Measurements from ENCODE around the gene C1orf226. TPM values are rescaled to one million over a fixed set of nuclear protein-coding genes. Genes with fewer than 3 reads are reported as not detected.

The C1orf226 gene
- total RNA-seq, 1 experiment from 2014 or later = 4.3 TPM

DNA sequence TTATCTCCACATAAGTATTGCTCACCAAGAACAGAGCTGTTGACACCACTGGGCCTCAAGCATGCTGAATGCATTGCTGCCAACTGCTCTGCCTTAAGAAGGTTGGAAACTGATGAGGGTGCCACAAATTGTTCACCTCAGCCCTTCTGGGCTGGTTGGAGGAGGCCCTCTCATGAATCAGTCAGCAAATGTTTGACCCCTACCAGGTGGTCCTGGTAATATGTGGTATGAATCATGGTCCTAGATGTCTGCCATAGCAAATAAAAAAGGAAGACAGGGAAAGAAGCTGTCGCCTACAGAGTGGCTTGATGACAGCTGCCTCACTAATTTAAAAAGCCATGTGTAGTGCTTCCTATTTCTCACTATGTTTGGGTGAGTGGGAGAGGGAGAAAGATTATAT lies 17.0 kb upstream of the C1orf226 start:
- no peak overlapping the region for H2AFZ ChIP-seq (ENCODE audit: low read length)
- CTCF ChIA-PET = no interaction called here

DNA sequence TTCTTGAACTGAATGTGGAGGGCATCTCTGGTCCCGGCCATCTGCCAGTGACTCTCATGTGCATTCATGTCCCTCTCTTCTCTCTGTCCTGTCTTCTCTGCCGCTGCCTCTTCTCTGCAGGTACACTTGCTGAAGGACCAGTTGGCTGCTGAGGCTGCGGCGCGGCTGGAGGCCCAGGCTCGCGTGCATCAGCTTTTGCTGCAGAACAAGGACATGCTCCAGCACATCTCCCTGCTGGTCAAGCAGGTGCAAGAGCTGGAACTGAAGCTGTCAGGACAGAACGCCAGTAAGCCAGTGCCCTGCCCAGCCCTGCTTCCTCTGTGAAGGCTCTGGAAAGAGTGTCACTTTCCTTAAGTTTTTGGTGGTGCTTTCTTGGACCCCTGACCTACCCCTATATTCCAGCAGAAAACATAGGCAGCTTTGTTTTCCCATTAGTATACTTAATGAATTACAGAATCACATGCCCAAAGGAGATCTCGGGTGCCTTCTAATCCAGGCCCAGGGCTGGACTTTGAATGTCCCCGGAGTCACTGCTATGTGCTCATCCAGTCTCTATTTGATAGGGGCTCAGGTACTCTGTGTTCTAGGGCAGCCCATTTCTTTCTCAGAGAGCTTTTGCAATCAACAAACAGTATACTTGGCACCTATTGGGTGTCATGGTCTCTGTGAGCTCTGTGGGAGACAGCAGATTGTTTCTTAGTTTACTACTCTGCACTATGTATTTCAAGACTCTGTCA lies 16.1 kb upstream of the C1orf226 start:
- Histone ChIP-seq H3K9me2 (replicated peaks; ENCODE audit: low read length) (no peaks in the 10 kb centered on the region), H3K4me3 (ENCODE audit: low read length) (no peak overlapping the region), H3K27ac (ENCODE audit: low read length) (no peak overlapping the region), H3K4me2 (ENCODE audit: low read length) (no peak overlapping the region), H3F3A (ENCODE audit: low read length, unreplicated experiment) (no peaks in the 10 kb centered on the region), H4K20me1 (ENCODE audit: low read length) (no peaks in the 10 kb centered on the region), H3K36me3 (ENCODE audit: low read depth, low read length) (no peaks in the 10 kb centered on the region), H3K4me1 (ENCODE audit: insufficient read depth, low read length) (no peaks in the 10 kb centered on the region), H3K27me3 (ENCODE audit: low read length) (no peaks in the 10 kb centered on the region), H2AFZ (ENCODE audit: low read length) (no peak overlapping the region), H3K9me3 (ENCODE audit: low read length) (no peaks in the 10 kb centered on the region), H3K9ac (ENCODE audit: low read length) (no peak overlapping the region), H3K79me2 (ENCODE audit: low read length) (no peaks in the 10 kb centered on the region)
- TF ChIP-seq EZH2phosphoT487 (IDR thresholded peaks at IDR 0.05; ENCODE audit: borderline replicate concordance, low read length) = no peak
- no peak for TF ChIP-seq EZH2 (IDR thresholded peaks at IDR 0.05; ENCODE audit: low read length, unreplicated experiment)
- TF ChIP-seq, protein P1, sequence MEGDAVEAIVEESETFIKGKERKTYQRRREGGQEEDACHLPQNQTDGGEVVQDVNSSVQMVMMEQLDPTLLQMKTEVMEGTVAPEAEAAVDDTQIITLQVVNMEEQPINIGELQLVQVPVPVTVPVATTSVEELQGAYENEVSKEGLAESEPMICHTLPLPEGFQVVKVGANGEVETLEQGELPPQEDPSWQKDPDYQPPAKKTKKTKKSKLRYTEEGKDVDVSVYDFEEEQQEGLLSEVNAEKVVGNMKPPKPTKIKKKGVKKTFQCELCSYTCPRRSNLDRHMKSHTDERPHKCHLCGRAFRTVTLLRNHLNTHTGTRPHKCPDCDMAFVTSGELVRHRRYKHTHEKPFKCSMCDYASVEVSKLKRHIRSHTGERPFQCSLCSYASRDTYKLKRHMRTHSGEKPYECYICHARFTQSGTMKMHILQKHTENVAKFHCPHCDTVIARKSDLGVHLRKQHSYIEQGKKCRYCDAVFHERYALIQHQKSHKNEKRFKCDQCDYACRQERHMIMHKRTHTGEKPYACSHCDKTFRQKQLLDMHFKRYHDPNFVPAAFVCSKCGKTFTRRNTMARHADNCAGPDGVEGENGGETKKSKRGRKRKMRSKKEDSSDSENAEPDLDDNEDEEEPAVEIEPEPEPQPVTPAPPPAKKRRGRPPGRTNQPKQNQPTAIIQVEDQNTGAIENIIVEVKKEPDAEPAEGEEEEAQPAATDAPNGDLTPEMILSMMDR (conservative IDR thresholded peaks at IDR 0.05; ENCODE audit: low read depth, low read length) = no peak
- ATAC-seq = no peak
- intact Hi-C loops (cut with micrococcal nuclease) = no loop called here
- BruUV-seq (replicated peaks) = no TSS peak
- POLR2A ChIA-PET (ENCODE audit: unreplicated experiment) = no interaction called here
- CTCF ChIA-PET = interaction anchor here (0.8 kb wide), 1 partner anchor 8 kb away, joined by 3 read pairs; no protein-coding TSS in a partner anchor
- no peak for DNase-seq

More for the DNA sequence above, 17.0 kb upstream of the C1orf226 start:
- no peaks in the 10 kb centered on the region for H3F3A ChIP-seq (ENCODE audit: low read length, unreplicated experiment)
- ATAC-seq (no peak), DNase-seq (no peak)
- no peaks in the 10 kb centered on the region for H3K36me3 ChIP-seq (ENCODE audit: low read depth, low read length)
- H3K9ac ChIP-seq (ENCODE audit: low read length) = no peak overlapping the region
- H3K4me2 ChIP-seq (ENCODE audit: low read length) = no peak overlapping the region
- H3K79me2 ChIP-seq (ENCODE audit: low read length) = no peaks in the 10 kb centered on the region
- no peak overlapping the region for H3K4me3 ChIP-seq (ENCODE audit: low read length)
- no TSS peak for BruUV-seq (replicated peaks)
- no peaks in the 10 kb centered on the region for H4K20me1 ChIP-seq (ENCODE audit: low read length)
- H3K27ac ChIP-seq (ENCODE audit: low read length) = no peak overlapping the region
- intact Hi-C loops (cut with micrococcal nuclease) = no loop called here
- TF ChIP-seq, protein P1 (conservative IDR thresholded peaks at IDR 0.05; ENCODE audit: low read depth, low read length) = no peak
- no peak for TF ChIP-seq EZH2 (IDR thresholded peaks at IDR 0.05; ENCODE audit: low read length, unreplicated experiment)
- TF ChIP-seq EZH2phosphoT487 (IDR thresholded peaks at IDR 0.05; ENCODE audit: borderline replicate concordance, low read length) = no peak
- H3K9me2 ChIP-seq (replicated peaks; ENCODE audit: low read length) = no peaks in the 10 kb centered on the region
- no peaks in the 10 kb centered on the region for H3K27me3 ChIP-seq (ENCODE audit: low read length)
- no peaks in the 10 kb centered on the region for H3K4me1 ChIP-seq (ENCODE audit: insufficient read depth, low read length)
- H3K9me3 ChIP-seq (ENCODE audit: low read length) = no peaks in the 10 kb centered on the region
- POLR2A ChIA-PET (ENCODE audit: unreplicated experiment) = no interaction called here

DNA sequence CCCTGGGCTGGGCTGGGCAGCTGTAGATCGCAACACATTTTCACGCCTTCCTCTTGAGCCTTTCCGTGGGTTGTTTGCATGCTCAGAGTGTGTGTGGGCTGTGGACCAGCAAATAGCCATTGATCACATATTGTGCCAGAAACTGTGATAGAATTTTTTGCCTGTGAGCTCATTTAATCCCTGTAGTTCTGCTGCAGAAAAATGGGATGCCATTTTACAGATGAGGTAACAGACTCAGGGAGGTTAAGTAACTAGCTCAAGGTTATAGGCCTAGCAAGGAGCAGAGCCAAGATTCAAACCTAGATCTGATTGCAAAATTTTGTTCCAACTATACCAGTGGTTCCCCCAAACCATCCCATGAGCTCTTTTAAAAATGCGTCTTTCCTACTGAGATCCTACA lies 15.4 kb upstream of the C1orf226 start:
- POLR2A ChIA-PET (ENCODE audit: unreplicated experiment) = no interaction called here
- Histone ChIP-seq H3K9ac (ENCODE audit: low read length) (no peak overlapping the region), H3K4me2 (ENCODE audit: low read length) (no peak overlapping the region), H3K36me3 (ENCODE audit: low read depth, low read length) (no peaks in the 10 kb centered on the region), H3K9me2 (replicated peaks; ENCODE audit: low read length) (no peaks in the 10 kb centered on the region), H3K9me3 (ENCODE audit: low read length) (no peaks in the 10 kb centered on the region), H3K27ac (ENCODE audit: low read length) (no peak overlapping the region), H3K4me3 (ENCODE audit: low read length) (no peak overlapping the region), H3K79me2 (ENCODE audit: low read length) (no peaks in the 10 kb centered on the region), H3K27me3 (ENCODE audit: low read length) (no peaks in the 10 kb centered on the region), H3F3A (ENCODE audit: low read length, unreplicated experiment) (no peaks in the 10 kb centered on the region), H2AFZ (ENCODE audit: low read length) (no peak overlapping the region), H4K20me1 (ENCODE audit: low read length) (no peaks in the 10 kb centered on the region), H3K4me1 (ENCODE audit: insufficient read depth, low read length) (no peaks in the 10 kb centered on the region)
- TF ChIP-seq, protein P1 (conservative IDR thresholded peaks at IDR 0.05; ENCODE audit: low read depth, low read length) = no peak
- TF ChIP-seq EZH2phosphoT487 (IDR thresholded peaks at IDR 0.05; ENCODE audit: borderline replicate concordance, low read length) = no peak
- ATAC-seq (no peak), DNase-seq (no peak)
- BruUV-seq (replicated peaks) = no TSS peak
- CTCF ChIA-PET = no interaction called here
- intact Hi-C loops (cut with micrococcal nuclease) = no loop called here

Measured in PC-3 (cell line).